BJ (cell line): ENCODE data around the gene SSH3. TPM values are rescaled to one million over a fixed set of nuclear protein-coding genes. Genes with fewer than 3 reads are reported as not detected.

Experiments used
- CTCF ChIA-PET: fragments of 350-600 bp; formaldehyde crosslinking; extraction: SDS; loops from one replicate; lab custom pipeline; 2021; ENCODE audit warnings: antibody characterized with exemption, inconsistent platforms; lab: Yijun Ruan, JAX
- POLR2A ChIA-PET: fragments of 300-600 bp; sonication (Branson Sonifier 250); formaldehyde crosslinking; extraction: SDS; loops from one replicate; lab custom pipeline; 2021; ENCODE audit warnings: antibody characterized with exemption; lab: Charles Lee
- DNase-seq: peaks from one replicate; pipeline ENCODE4 v3.0.0-alpha.2; 2011; ENCODE audit warnings: low read depth
- H3K27me3 ChIP-seq: 2 replicates; pipeline ENCODE4 v1.6.0; 2011; ENCODE audit warnings: low read length; ENCODE audit not compliant: control insufficient read depth, insufficient read depth
- H3K36me3 ChIP-seq: 2 replicates; pipeline ENCODE4 v1.5.1; 2011; ENCODE audit warnings: low read length; ENCODE audit not compliant: control insufficient read depth, insufficient read depth
- H3K4me3 ChIP-seq: 2 replicates; pipeline ENCODE4 v1.5.1; 2011; ENCODE audit warnings: low read depth, mild to moderate bottlenecking, control low read depth, low read length
- CTCF ChIP-seq: IDR thresholded peaks from 2 replicates; pipeline ENCODE4 v1.5.1; 2011; ENCODE audit warnings: low read depth, mild to moderate bottlenecking, control low read depth, inconsistent platforms, low read length, moderate library complexity; ENCODE audit not compliant: insufficient read depth
- polyA plus RNA-seq: library from polyadenylated mRNA; depleted of rRNA; stranded (reverse); fragments of >200 nt; gene quantifications from 2 replicates; pipeline ENCODE4 v1.2.3, GENCODE V29; 2011

Gene SSH3
- polyA plus RNA-seq, 1 experiment = 22.1 TPM

GRCh38 chr11:67306769-67307544, 3.6 kb downstream of the SSH3 start:
- ChIA-PET POLR2A (interaction anchor here (0.7 kb wide), 1 partner anchor 18 kb away, joined by 4 read pairs; no protein-coding TSS in a partner anchor), CTCF (interaction anchor here (1.0 to 2.6 kb wide), 2 partner anchors 11 to 225 kb away, joined by 3 to 17 read pairs; no protein-coding TSS in a partner anchor)
- Histone ChIP-seq H3K36me3 (peaks cover 20% of the 10 kb centered on the region), H3K4me3 (no peak overlapping the region), H3K27me3 (no peaks in the 10 kb centered on the region)
- TF ChIP-seq CTCF = no peak
- no peak for DNase-seq

DNA sequence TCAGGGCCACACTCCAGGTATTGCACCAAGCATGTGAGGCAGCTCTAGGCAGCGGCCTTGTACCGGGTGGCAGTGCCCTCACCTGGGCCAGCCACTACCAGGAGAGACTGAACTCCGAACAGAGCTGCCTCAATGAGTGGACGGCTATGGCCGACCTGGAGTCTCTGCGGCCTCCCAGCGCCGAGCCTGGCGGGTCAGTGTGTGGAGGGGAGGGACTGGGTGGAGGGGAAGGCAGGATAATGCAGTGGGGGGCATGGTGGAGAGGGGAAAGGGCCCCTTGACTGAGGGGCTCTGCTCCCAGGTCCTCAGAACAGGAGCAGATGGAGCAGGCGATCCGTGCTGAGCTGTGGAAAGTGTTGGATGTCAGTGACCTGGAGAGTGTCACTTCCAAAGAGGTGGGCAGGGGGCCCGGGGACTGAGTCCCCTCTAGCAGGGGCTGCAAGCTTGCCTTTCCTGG, 4.2 kb downstream of the SSH3 start:
- CTCF ChIA-PET = interaction anchor here (0.8 to 2.6 kb wide), 3 partner anchors 10 to 226 kb away, joined by 3 to 17 read pairs (median 3); no protein-coding TSS in a partner anchor
- POLR2A ChIA-PET = no interaction called here
- DNase-seq = no peak
- no peak for TF ChIP-seq CTCF
- Histone ChIP-seq H3K36me3 (peaks cover 20% of the 10 kb centered on the region), H3K27me3 (no peaks in the 10 kb centered on the region), H3K4me3 (no peak overlapping the region)

DNA sequence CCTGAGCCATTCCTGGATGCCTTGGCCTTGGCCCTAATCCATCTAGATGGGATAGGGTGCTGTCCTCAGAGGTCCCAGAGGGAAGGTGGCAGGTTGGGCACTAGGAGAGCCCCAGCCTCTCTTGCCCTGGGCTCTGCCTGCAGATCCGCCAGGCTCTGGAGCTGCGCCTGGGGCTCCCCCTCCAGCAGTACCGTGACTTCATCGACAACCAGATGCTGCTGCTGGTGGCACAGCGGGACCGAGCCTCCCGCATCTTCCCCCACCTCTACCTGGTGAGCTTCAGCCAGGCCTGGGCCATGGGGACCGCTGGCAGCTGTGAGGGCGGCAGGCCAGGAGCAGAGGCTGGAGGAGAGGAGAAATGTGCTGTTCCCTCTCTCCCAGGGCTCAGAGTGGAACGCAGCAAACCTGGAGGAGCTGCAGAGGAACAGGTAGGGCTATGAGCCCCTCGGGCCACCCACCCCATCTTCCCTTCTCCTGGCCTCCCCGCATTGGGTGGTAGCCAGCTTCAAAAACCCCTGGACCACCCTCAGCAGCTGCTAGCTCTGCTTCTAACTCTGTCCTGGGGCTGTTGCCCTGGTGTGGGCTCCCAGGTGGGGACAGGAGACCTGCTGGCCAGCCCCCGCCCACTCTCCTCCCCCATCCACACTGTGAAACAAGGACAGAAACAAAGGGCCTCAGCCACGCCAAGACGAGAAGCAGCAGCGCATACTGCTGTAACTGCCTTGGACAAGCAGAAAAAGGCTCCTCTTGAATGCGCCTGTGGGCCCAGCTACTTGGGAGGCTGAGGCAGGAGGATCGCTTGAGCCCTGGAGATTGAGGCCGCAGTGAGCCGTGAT, 4.9 kb downstream of the SSH3 start:
- H3K4me3 ChIP-seq = no peak overlapping the region
- ChIA-PET POLR2A (no interaction called here), CTCF (interaction anchor here (0.8 to 2.6 kb wide), 5 partner anchors 9 to 227 kb away, joined by 3 to 17 read pairs (median 3); no protein-coding TSS in a partner anchor)
- no peak for DNase-seq
- no peaks in the 10 kb centered on the region for H3K27me3 ChIP-seq
- H3K36me3 ChIP-seq = peaks cover 20% of the 10 kb centered on the region
- TF ChIP-seq CTCF = no peak

- ChIA-PET POLR2A (no interaction called here), CTCF (interaction anchor here (1.1 to 2.6 kb wide), 2 partner anchors 8 to 46 kb away, joined by 3 to 17 read pairs; no protein-coding TSS in a partner anchor)
- H3K36me3 ChIP-seq = peaks cover 20% of the 10 kb centered on the region
- TF ChIP-seq CTCF = no peak
- H3K4me3 ChIP-seq = no peak overlapping the region
- no peak for DNase-seq
- no peaks in the 10 kb centered on the region for H3K27me3 ChIP-seq
Measured at GRCh38 chr11:67309166-67309565, 5.8 kb downstream of the SSH3 start.
